Glomerular visceral epithelial cell (primary cell): ENCODE measurements around the gene STK24.
A peak's percentile ranks its signal among the peaks of the same experiment; 100 is the strongest.

Experiments
- DNase-seq: peaks from one replicate; pipeline ENCODE4 v3.0.0-alpha.2; 2016; ENCODE audit errors: extremely low spot score

Gene STK24

GRCh38 chr13:98510156-98510509 is 66.8 kb downstream of the STK24 start:
- DNase-seq = no peak

GRCh38 chr13:98509271-98510155 is 67.4 kb downstream of the STK24 start:
- DNase-seq = peak; percentile 76

- peak; percentile 79 for DNase-seq
Observed at GRCh38 chr13:98508685-98509084, 68.2 kb downstream of the STK24 start.

- peak; percentile 67 for DNase-seq
Observed at GRCh38 chr13:98508280-98508679, 68.6 kb downstream of the STK24 start.

- peak; percentile 84 for DNase-seq
Observed at GRCh38 chr13:98507282-98507797, 69.6 kb downstream of the STK24 start.

- DNase-seq = no peak
Observed at GRCh38 chr13:98506728-98507230, 70.1 kb downstream of the STK24 start.

GRCh38 chr13:98506322-98506721 is 70.6 kb downstream of the STK24 start:
- DNase-seq = no peak

- DNase-seq = no peak
Observed at GRCh38 chr13:98505217-98505616, 71.7 kb downstream of the STK24 start.

- no peak for DNase-seq
Observed at GRCh38 chr13:98504371-98504963, 72.4 kb downstream of the STK24 start.

- no peak for DNase-seq
Observed at GRCh38 chr13:98504029-98504351, 72.9 kb downstream of the STK24 start.

GRCh38 chr13:98503175-98504028 is 73.5 kb downstream of the STK24 start:
- DNase-seq = no peak

GRCh38 chr13:98500963-98501421 is 75.9 kb downstream of the STK24 start:
- DNase-seq = no peak

- no peak for DNase-seq
Observed at GRCh38 chr13:98496966-98497365, 79.9 kb downstream of the STK24 start.

GRCh38 chr13:98496479-98496791 is 80.5 kb downstream of the STK24 start:
- no peak for DNase-seq

GRCh38 chr13:98495627-98496478 is 81.1 kb downstream of the STK24 start:
- DNase-seq = no peak

- no peak for DNase-seq
Observed at GRCh38 chr13:98494769-98495168, 82.1 kb downstream of the STK24 start.

GRCh38 chr13:98493042-98493712 is 83.7 kb downstream of the STK24 start:
- no peak for DNase-seq

GRCh38 chr13:98492335-98493041 is 84.4 kb downstream of the STK24 start:
- no peak for DNase-seq

- no peak for DNase-seq
Observed at GRCh38 chr13:98490866-98491265, 86.0 kb downstream of the STK24 start.

- DNase-seq = no peak
Observed at GRCh38 chr13:98490195-98490836, 86.6 kb downstream of the STK24 start.
